ENCODE measurements around the gene AXL.

The AXL gene

DNA sequence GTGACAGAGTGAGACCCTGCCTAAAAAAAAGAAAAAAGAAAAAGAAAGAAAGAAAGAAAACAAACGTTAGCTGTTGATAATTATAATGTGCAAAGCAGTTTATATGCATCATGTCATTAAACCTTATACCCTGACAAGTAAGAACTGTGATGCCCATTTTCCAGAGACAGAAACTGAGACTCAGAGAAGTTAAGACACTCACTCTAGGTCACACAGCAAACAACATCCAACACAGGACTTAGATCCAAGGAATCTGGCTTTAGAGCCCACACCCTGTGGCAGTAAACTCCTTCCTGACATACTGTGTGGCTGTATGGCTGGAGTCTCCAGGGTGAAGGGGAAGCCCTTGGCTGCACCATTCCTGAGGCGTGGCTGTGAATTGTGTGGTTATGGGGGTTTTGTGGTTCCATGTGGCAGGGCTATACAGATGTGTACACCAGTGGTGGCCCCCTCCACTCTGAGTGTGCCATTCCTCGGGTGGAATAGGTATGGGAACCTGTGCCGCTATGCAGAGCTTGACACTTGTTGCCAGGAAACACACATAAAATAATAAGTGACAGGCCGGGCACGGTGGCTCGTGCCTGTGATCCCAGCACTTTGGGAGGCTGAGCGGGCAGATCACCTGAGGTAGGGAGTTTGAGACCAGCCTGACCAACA is 15.6 kb downstream of the AXL start:
- DNase-seq (ENCODE audit: low read depth, low spot score): no peak

DNA sequence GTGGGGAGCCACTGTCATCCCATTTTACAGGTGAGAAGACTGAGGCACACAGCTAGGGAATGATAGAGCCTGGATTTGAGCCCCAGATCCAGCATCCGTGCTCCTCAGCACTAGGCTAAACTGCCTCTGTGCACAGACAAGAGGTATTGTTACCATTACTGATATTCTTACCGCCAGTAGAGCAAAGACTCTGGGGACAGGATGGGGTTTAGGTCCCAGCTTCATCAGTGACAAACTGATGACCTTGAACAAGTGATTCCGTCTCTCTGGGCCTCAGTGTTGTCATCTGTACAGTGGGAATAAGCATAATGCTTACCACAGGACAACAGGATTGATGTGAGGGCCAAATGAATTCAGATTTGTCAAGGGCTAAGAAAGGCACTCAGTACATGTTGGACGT is 16.5 kb downstream of the AXL start:
- DNase-seq (ENCODE audit: low read depth, low spot score): no peak

DNA sequence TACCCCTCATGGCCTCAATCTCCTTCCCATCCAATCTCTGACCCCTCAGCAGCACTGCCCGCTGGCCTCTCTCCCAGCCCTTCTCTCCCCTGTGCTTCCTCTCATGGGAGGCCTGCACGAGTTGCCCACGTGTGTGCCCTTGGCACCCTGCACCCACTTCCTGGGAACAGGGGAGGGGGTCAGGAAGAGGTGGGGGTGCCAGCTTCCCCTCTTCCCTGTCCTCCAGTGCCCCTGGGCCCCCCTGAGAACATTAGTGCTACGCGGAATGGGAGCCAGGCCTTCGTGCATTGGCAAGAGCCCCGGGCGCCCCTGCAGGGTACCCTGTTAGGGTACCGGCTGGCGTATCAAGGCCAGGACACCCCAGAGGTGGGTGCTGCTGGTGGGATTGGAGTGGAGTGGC is 19.2 kb downstream of the AXL start:
- DNase-seq (ENCODE audit: low read depth, low spot score): no peak

DNA sequence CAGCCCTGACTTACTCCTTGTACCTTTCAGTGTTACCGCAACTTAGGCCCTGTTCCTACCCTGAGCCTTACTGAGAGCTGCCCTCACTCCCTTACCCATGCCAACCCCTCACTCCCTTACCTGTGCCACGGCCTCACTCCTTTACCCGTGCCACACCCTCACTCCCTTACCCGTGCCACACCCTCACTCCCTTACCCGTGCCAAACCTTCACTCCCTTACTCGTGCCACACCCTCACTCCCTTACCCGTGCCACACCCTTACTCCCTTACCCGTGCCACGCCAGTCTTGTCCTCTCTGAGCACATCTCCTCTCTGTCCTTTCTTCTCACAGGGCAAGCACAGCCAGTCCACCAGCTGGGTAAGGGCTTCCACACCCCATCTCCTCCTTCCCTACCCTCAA is 20.3 kb downstream of the AXL start:
- DNase-seq (ENCODE audit: low read depth, low spot score): no peak

DNA sequence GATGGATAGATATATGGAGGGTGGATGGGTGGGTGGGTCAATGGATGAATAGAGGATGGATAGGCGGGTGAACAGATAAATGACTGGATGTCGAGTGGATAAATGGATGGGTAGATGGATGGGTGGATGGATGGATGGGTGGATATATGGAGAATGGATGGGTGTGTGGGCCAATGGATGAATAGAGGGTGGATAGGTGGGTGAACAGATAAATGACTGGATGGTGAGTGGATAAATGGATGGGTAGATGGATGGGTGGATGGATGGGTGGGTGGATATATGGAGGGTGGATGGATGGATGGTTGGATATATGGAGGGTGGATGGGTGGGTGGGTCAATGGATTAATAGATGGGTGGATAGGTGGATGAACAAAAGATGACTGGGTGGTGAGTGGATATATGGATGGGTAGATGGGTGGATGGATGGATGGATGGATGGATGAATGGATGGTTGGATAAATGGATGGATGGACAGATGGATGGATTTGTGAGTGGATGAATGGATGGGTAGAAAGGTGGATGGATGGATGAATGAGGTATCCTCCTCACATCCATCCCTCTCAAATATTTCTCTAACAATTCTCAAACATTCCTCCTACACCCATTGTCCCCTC is 21.0 kb downstream of the AXL start:
- DNase-seq (ENCODE audit: low read depth, low spot score): no peak

DNA sequence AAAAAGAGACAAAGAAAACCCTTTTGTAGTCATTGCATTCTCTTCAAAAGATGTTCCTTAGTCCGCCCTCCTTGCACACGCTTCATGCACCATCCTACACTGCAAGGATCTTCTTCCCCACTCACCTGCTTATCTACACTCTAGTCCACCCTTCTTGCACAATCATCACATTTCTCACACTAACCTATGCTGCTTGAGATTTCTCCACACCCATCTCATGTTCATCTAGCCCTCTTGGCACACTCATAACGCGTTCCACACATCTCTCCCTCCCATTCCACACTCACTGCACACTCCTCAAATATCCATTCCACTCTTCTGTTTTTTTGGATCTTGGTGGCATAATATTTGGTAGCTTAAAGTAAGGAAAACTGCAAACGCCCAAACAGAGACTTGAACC is 22.8 kb downstream of the AXL start:
- no peak for DNase-seq (ENCODE audit: low read depth, low spot score)

DNA sequence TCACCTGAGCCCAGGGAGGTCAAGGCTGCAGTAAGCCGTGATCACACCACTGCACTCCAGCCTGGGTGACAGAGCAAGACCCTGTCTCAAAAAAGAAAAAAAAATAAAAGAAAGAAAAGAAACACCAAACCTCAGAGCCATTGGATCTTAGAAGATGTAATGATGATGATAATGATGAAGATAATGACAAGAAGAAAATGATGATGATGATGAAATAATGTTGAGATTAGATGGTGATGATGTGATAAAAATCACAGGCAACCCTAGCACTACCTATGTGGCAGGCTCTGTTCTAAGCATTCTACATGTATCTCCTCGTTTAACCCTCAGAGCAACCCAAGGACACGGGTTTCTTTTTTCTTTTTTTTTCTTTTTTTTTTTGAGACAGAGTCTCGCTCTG is 25.1 kb downstream of the AXL start:
- DNase-seq (ENCODE audit: low read depth, low spot score): no peak

DNA sequence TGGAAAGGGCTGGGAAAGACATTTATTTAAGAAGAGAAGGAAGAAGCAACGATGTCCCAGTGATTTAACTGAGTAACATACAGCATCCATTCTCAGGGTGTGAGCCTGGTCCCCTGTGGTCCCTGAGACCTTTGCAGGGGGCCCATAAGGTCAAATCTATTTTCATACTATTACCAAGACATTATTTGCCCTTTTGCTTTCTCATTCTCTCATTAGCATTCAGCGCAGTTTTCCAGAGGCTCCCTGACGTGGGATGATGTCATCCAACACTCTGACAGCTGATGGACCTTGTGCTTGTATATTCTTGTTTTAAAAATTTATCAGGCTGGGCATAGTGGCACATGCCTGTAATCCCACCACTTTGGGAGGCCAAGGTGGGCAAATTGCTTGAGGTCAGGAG is 26.8 kb downstream of the AXL start:
- no peak for DNase-seq (ENCODE audit: low read depth, low spot score)

DNA sequence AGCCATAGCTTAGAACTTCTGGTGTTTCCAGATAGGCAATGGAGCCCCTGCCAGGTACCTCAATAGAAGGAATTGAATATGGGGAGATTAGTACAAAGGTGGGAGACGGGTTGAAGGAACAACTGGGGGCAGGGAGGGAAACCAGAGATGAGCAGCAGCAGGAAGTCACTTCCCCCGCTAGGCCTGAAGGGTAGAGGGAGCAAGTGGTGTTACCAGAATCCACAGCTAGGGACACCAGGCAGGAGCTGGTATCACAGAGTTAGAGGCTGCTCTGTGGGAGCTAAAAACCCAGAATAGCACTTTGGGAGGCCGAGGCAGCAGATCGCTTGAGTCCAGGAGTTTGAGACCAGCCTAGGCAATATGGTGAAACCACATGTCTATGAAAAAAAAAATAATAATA is 29.9 kb downstream of the AXL start:
- DNase-seq (ENCODE audit: low read depth, low spot score): no peak

DNA sequence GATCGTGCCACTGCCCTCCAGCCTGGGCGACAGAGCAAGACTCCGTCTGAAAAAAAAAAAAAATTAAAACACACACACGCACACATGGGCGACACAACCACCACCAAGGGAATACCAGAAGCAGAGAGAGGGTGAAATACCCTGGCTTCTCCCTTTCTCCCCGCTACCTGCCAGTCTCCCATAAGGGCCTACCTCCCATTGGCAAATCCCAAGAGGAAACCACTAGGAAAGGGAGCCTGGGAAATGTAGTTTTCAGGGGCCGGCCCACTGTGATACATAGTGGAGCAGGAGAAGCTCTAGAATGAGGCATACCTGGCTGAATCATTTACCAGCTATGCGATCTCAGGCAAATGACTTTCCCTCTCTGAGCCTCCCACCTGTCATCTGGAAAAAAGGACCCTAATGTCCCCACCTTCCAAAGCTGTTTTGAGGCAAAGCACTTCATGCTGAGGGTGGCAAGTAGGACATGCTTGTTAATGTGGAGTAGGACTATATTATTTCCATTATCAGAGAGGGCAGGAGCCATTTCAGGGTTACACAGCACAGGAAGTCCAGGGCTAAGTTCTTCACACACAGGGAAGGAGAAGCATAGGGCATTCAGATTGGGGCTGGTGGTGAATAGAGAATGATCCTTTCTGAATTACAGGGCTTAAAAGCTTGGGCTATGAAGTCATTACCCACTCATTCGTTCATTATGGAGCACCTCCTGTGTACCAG is 30.8 kb downstream of the AXL start:
- DNase-seq (ENCODE audit: low read depth, low spot score): no peak

DNA sequence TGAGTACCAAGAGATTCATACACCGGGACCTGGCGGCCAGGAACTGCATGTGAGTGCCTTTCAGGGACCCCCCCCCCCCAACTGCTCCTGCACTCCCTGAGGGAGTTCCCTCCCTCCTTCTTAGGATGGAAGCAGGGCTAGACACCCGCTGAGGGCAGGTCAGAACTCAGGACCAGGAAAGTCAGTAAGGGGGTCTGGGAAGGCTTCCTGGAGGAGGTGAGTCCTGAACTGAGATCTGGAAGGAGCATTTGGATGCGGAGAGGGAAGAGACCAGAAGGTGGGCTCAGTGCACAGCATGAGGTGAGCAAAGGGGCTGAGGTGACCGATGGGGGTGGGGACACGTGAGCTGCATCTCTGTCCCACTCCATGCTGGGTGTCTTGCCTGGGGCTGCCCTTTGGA is 34.6 kb downstream of the AXL start:
- DNase-seq (ENCODE audit: low read depth, low spot score): no peak

DNA sequence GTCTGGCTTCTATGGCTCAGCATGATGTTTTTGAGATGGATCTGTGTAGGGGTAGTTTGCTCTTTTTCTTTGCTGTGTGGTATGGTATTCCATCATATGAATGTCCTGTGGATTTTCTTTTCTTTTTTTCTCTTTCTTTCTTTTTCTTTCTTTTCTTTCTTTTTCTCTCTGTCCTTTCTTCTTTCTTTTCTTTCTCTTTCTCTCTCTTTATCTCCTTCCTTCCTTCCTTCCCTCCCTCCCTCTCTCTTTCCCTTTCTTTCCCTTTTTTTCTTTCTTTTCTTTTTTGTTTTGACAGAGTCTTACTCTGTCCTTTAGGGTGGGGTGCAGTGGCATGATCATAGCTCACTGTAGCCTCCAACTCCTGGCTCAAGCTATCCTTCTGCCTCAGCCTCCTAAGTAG is 36.1 kb downstream of the AXL start:
- no peak for DNase-seq (ENCODE audit: low read depth, low spot score)

DNA sequence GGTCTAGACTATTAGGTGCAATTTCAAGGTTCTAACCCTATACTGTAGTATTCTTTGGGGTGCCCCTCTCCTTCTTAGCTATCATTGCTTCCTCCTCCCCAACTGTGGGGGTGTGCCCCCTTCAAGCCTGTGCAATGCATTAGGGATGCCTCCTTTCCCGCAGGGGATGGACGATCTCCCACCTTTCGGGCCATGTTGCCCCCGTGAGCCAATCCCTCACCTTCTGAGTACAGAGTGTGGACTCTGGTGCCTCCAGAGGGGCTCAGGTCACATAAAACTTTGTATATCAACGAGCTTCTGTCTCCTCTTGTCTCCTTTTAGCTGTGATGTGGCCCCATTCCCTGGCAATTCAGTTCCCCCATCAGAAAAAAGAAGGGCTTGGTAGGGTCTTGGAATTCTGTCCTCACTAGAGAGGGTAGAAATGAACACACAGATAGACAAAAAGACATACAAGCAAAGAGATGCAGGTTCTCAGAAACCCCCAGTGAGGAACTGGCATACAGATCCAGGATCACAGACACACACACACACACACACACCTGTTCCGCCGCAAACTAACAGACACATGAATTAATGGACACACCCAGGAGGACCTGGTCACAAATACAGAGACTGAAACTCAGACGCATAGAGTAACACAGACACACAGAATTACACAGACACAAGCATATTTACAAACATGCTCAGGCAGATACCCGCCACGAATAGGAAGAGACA is 42.6 kb downstream of the AXL start:
- DNase-seq (ENCODE audit: low read depth, low spot score): no peak

DNA sequence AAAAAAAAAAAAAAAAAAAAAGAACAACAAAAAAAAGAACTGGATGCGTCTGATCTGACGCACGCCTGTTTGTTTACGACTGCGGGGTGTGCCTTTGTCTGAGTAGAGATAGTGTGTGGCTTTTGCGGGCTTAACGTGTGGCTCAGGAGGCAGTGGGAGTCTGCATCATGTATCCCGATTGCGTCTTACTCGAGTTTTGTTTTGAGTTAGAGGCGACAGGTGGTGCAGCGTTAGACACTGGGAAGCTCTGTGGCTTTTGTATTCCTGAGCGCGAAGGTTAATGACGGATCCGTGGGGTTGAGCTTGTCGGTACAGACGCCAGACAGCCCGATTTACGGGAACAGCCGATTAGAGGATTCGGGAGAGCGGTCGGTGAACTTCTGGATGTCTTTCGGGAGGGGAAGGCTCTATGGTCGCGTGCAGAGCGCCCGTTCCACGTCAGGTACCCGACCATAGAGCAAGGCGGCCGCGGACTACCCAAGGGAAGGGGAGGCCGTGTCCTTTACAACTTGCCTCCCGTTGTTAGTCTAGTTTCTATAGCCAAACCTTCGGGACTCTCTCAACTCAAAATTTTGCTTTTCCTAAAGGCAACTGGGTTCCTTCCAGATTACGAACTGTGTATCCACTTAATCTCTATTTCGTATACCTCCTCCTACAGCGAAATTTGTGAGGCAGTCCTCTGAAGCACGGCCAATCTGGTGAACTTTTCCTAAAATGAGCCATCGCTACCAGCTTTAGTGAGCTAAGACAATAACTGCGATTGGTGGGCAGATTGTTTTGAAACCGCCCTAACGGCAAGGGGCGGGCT is 44.2 kb downstream of the AXL start:
- peak; percentile 22 for DNase-seq (ENCODE audit: low read depth, low spot score)

DNA sequence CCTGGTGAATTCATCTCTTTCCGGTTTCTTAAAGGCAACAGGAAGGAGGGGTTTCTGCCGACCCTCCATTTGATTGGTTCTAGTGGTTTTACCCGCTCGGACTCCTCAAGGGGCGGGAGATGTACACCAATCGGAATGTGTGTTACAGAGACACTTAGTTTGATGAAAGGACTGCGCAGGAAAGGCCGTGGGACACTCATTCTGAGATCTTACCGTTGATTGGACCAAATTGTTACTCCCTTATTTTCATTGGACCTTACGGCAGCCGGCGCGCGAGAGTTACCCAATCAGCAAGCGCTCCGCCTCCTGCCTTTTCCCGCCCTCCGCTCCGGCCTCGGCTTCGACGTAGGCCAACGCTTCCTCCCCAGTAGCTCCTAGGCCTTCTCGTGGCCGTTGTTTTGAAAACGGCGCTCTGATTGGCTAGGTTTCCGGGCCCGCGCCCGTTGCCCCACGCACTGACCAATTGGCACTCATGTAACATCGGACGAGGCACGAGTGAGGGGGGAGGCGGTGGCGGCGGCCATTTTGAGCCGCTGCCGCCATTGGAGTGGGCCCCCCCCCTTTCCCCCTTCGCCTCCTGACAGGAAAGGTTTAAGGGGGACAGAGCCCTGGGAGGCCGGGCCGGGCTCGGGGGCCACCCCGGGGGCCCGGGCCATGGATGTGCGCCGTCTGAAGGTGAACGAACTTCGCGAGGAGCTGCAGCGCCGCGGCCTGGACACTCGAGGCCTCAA is 45.0 kb downstream of the AXL start, which contains the start of gene HNRNPUL1:
Gene HNRNPUL1 (plus strand): TSS at position 523 of the 731 bp plus-strand sequence. CDS start 132 bp downstream, at position 655.
- peak; percentile 100 for DNase-seq (ENCODE audit: low read depth, low spot score)

DNA sequence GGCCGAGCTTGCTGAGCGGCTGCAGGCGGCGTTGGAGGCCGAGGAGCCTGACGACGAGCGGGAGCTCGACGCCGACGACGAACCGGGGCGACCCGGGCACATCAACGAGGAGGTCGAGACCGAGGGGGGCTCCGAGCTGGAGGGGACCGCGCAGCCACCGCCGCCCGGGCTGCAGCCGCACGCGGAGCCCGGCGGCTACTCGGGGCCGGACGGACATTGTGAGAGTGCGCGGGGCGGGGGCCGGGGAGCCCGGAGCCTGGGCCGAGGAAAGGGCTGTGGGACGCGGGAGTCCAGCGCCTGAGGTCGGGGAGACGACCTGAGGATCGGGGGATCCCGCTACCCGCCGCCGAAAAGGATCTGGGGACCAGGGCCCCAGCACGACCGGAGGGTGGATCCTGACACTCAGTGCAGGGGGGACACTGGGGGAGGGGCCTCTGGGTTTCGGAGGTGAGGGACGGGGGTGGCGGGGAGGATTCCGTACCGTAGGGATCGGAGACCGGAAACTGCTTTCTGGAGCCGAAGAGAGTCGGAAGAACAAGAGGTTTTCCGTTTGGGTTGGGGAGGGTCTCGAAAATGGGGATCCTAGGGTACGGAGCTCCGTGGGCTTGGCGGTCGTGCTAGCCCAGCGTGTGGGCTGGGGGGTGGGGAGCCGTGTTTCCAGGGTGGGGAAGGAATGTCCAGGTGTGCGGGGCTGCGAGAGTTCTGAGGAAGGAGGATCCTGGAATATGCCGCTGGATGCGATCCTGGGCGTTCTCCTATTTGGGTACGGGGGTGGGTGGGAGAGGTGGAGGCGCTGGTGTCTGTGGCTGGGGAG is 45.8 kb downstream of the AXL start:
- no peak for DNase-seq (ENCODE audit: low read depth, low spot score)

DNA sequence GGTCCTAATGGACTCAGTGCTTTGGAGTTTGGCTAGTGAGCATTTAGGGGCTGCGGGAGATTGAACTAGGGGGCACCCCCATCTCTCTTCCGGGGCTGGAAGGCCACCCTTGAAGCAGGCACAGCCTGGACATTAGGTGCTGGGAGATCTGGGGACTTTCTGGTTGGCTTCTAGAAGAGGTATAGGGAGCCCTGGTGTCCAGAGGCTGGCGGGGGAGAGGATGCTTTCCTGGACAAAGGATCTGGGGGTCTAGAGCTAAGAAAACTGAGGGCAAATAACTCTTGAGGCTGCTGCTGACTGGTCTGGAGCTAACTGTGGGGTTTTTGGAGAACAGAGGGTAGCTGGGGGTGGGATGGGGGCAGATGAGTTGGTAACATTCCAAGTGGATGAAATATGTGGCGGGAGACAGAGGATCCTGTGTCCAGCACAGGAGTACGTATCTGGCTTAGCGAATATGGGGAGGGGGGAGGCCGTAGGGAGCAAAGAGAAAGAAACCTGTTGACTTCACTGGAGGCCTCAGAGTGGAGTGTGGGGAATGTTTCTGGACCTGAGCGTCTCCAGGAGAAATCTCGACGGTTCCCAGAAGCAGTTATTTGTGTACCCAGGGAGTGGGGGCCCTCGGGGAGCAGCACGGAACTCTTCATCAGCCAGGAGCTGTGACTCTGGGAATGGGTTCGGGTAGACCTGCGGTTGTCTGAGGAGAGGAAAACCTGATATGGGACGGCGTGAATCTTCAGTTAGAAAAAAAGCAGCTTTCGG is 46.6 kb downstream of the AXL start:
- DNase-seq (ENCODE audit: low read depth, low spot score): no peak

DNA sequence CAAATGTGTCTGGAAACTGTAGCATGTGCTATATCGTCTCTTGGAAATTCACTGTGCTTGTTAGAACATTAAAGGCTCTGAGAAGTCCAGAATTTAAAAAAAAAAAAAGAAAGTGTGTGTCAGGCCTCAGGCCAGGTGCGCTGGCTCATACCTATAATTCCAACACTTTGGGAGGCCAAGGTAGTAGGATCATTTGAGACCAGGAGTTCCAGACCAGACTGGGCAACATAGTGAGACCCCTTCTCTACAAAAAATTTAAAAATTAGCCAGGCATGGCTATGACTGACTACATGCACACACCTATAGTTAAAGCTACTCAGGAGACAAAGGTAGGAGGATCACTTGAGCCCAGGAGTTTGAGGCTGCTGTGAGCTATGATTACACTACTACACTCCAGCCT is 50.0 kb downstream of the AXL start:
- DNase-seq (ENCODE audit: low read depth, low spot score): no peak

DNA sequence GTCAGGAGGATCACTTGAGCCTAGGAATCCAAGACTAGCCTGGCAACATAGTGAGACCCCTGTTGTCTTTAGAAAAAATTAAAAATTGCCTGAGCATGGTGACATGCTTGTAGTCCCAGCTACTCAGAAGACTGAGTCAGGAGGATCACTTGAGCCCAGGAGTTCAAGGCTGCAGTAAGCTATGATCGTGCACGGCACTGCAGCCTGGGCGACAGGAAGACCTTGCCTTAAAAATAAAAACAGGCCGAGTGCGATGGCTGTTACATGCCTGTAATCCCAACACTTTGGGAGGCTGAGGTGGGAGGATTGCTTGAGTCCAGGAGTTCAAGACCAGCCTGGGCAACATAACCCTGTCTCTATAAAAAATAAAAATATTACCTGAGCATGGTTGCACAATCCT is 50.5 kb downstream of the AXL start:
- DNase-seq (ENCODE audit: low read depth, low spot score): no peak

All from brain pericyte (primary cell).